B cell (primary cell): ENCODE measurements around the gene SLC26A1. TPM values are rescaled to one million over a fixed set of nuclear protein-coding genes. Genes with fewer than 3 reads are reported as not detected.
A peak's percentile ranks its signal among the peaks of the same experiment; 100 is the strongest.

ENCODE experiments used
- ATAC-seq: fragments of 200-7000 bp; cut with Tn5 transposase; one replicate; pipeline ENCODE4 v1.10.0; 2021; ENCODE audit warnings: low read depth, mild to moderate bottlenecking, moderate number of reproducible peaks, moderate library complexity
- CTCF ChIA-PET: fragments of 350-600 bp; sonication (Branson Sonifier 250); formaldehyde crosslinking; loops from one replicate; lab custom pipeline; 2021; ENCODE audit warnings: antibody characterized with exemption, inconsistent platforms; lab: Charles Lee
- POLR2A ChIA-PET: fragments of 350-600 bp; sonication (Branson Sonifier 250); formaldehyde crosslinking; loops from one replicate; lab custom pipeline; 2021; ENCODE audit warnings: antibody characterized with exemption; lab: Charles Lee
- DNase-seq: peaks from one replicate; pipeline ENCODE4 v3.0.0; 2013
- H2AFZ ChIP-seq: 2 replicates; pipeline ENCODE4 v1.6.1; 2012; ENCODE audit warnings: mild to moderate bottlenecking, low read depth, low read length; ENCODE audit not compliant: insufficient read depth, poor library complexity, severe bottlenecking
- H3K27ac ChIP-seq, 2 donors: 1 replicate in 1 of 2; 2 replicates in 1 of 2; pipeline ENCODE4 v1.5.1; 2012 to 2013; ENCODE audit warnings: low read length in 2 of 2, mild to moderate bottlenecking in 2 of 2, moderate library complexity in 1 of 2
- H3K27me3 ChIP-seq, 4 experiments: fragments of 200-600 bp in 1 of 4; sonication (generic) in 1 of 4; replicated peaks in 1 of 4; 1 replicate in 2 of 4; 2 replicates in 2 of 4; pipeline versions ENCODE4 v1.6.1 to v1.7.0; 2013 to 2016; ENCODE audit warnings: low read length in 3 of 4, mild to moderate bottlenecking in 2 of 4, mixed read lengths in 1 of 4, moderate library complexity in 1 of 4; ENCODE audit not compliant: insufficient read depth in 4 of 4, control insufficient read depth in 3 of 4; ENCODE audit errors: control extremely low read depth in 1 of 4
- H3K36me3 ChIP-seq, 2 experiments: replicated peaks in 1 of 2; 1 replicate in 1 of 2; 2 replicates in 1 of 2; pipeline versions ENCODE4 v1.6.1 to v1.7.1; 2013; ENCODE audit warnings: low read length in 1 of 2; ENCODE audit not compliant: insufficient read depth in 2 of 2, control insufficient read depth in 1 of 2; ENCODE audit errors: control extremely low read depth in 1 of 2, extremely low read depth in 1 of 2
- H3K4me1 ChIP-seq, 2 donors: fragments of 200-600 bp in 1 of 2; sonication (generic) in 1 of 2; 1 replicate in 1 of 2; 2 replicates in 1 of 2; pipeline versions ENCODE4 v1.5.1 to v1.6.1; 2013 to 2017; ENCODE audit warnings: low read length in 2 of 2; ENCODE audit not compliant: control insufficient read depth in 2 of 2, insufficient read depth in 2 of 2
- H3K4me2 ChIP-seq: replicated peaks from 2 replicates; pipeline ENCODE3; 2012; ENCODE audit warnings: mild to moderate bottlenecking, low read depth, low read length; ENCODE audit not compliant: poor library complexity, severe bottlenecking
- H3K4me3 ChIP-seq, 5 experiments: fragments of 200-600 bp in 1 of 5; sonication (generic) in 1 of 5; 1 replicate in 3 of 5; 2 replicates in 2 of 5; pipeline versions ENCODE4 v1.5.1 to v1.7.0; 2011 to 2016; ENCODE audit warnings: low read length in 4 of 5, mild to moderate bottlenecking in 4 of 5, low read depth in 2 of 5, control low read depth in 1 of 5, moderate library complexity in 1 of 5; ENCODE audit not compliant: insufficient read depth in 1 of 5; ENCODE audit errors: control extremely low read depth in 1 of 5, extremely low read depth in 1 of 5
- H3K79me2 ChIP-seq: fragments of 200-600 bp; sonication (generic); one replicate; pipeline ENCODE4 v1.6.0; 2016; ENCODE audit warnings: low read length; ENCODE audit not compliant: control insufficient read depth, insufficient read depth
- H3K9ac ChIP-seq: fragments of 200-600 bp; sonication (generic); 2 replicates; pipeline ENCODE4 v1.6.1; 2017; ENCODE audit warnings: mild to moderate bottlenecking, low read length, moderate library complexity
- H3K9me3 ChIP-seq, 3 donors: one replicate each; pipeline versions ENCODE4 v1.6.1 to v1.7.1; 2013; ENCODE audit warnings: low read length in 2 of 3; ENCODE audit not compliant: control insufficient read depth in 2 of 3, insufficient read depth in 1 of 3; ENCODE audit errors: control extremely low read depth in 1 of 3
- H4K20me1 ChIP-seq: 2 replicates; pipeline ENCODE4 v1.6.0; 2012; ENCODE audit warnings: mild to moderate bottlenecking, low read length; ENCODE audit not compliant: insufficient read depth, control insufficient read depth, poor library complexity, severe bottlenecking
- H3K27ac Mint-ChIP-seq: one replicate; pipeline ENCODE4 v1.8.0; 2021; ENCODE audit warnings: mixed read lengths
- H3K27me3 Mint-ChIP-seq: one replicate; pipeline ENCODE4 v1.8.0; 2021; ENCODE audit warnings: mixed read lengths
- H3K4me1 Mint-ChIP-seq: one replicate; pipeline ENCODE4 v1.8.0; 2021; ENCODE audit warnings: mixed read lengths
- H3K4me3 Mint-ChIP-seq: one replicate; pipeline ENCODE4 v1.8.0; 2021; ENCODE audit warnings: mixed read lengths
- H3K9me3 Mint-ChIP-seq: one replicate; pipeline ENCODE4 v1.8.0; 2022; ENCODE audit warnings: mixed read lengths; ENCODE audit not compliant: insufficient read depth
- EZH2 ChIP-seq: IDR thresholded peaks from 2 replicates; pipeline ENCODE4 v1.6.1; 2012; ENCODE audit warnings: borderline replicate concordance, low read depth, mild to moderate bottlenecking, moderate library complexity, low read length; ENCODE audit not compliant: insufficient read depth, poor library complexity, severe bottlenecking
- WGBS: methylation state at CpG from one replicate; pipeline ENCODE4 v1.1.5; 2013; ENCODE audit warnings: missing lambda C conversion rate; ENCODE audit not compliant: insufficient coverage; 5-methylcytosine and 5-hydroxymethylcytosine counted together
- intact Hi-C: fragments of 100-400 bp; cut with micrococcal nuclease; formaldehyde crosslinking; loops from one replicate; pipeline ENCODE4 v1.10.0; 2022
- polyA plus RNA-seq: library from polyadenylated mRNA; depleted of rRNA; stranded (reverse); fragments of >200 nt; gene quantifications from 2 replicates; pipeline ENCODE4 v1.2.3, GENCODE V29; 2012
- total RNA-seq, 2 donors: library from RNA; stranded (reverse); fragments of 120-200 nt in 1 of 2; gene quantifications; 1 replicate in 1 of 2; 2 replicates in 1 of 2; pipeline versions ENCODE4 v1.2.3 to v1.2.4, GENCODE V29; 2013 to 2022
- TF ChIP-seq, protein P1 (sequence below): fragments of 200-600 bp; IDR thresholded peaks from one replicate; pipeline ENCODE4 v1.8.0; 2022; ENCODE audit warnings: antibody characterized with exemption, mild to moderate bottlenecking

Gene SLC26A1
- total and polyA plus RNA-seq, 2 donors (not counting 1 experiment from before 2014, with no cell fraction given): 0.03 to 1.1 TPM

DNA sequence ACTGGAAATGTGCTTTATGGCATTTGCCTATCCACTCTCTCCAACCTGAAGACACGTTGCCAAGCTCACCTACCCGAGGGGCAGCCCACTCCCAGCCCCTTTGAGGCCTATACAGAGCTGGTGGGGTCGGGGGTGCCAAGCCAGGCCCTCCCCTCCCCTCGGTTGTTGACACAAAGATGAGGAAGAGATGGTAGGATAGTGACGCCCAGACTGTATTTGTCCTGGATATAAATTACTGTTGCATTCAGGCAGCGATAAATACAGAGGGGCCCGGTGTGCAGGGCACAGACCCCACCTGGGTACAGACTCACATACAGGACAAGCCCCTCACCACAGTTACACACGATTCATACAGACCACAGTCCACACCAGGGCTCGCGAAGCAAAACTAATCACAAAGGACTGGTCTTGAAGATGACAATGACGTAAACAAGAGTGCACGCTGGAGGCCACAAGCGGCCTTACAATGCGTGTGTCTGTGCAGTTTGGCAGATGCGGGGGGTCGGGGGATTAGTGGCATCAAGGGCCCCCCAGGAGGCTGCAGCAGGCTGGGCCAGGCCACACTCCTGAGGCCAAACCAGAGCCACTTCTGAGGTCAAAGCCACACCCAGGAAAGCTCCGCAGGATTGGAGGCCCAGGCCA, 34.4 kb downstream of the SLC26A1 start:
- Histone ChIP-seq H3K79me2 (no peaks in the 10 kb centered on the region), H3K4me3 (no peak overlapping the region), H3K9ac (no peak overlapping the region), H4K20me1 (peaks cover 6% of the 10 kb centered on the region), H3K36me3 (peaks cover 0 to 15% of the 10 kb centered on the region in 2 experiments), H3K9me3 (no peaks in the 10 kb centered on the region), H3K4me1 (no peaks in the 10 kb centered on the region), H3K4me2 (no peak overlapping the region), H3K27ac (no peak overlapping the region), H2AFZ (no peak overlapping the region), H3K27me3 (no peaks in the 10 kb centered on the region)
- H3K4me3 Mint-ChIP-seq: no peak overlapping the region
- no peak for DNase-seq
- POLR2A ChIA-PET: no interaction called here
- no peaks in the 10 kb centered on the region for H3K9me3 Mint-ChIP-seq
- H3K27ac Mint-ChIP-seq: peak overlapping the region; percentile 20
- CTCF ChIA-PET: interaction anchor here (1.4 kb wide), 1 partner anchor 28 kb away, joined by 3 read pairs; the partner anchor contains the start of gene IDUA
- no peaks in the 10 kb centered on the region for H3K27me3 Mint-ChIP-seq
- WGBS: 96% methylated on average over 12 of the region's 17 CpGs
- no peak for ATAC-seq
- intact Hi-C loops: no loop called here
- TF ChIP-seq, protein P1, sequence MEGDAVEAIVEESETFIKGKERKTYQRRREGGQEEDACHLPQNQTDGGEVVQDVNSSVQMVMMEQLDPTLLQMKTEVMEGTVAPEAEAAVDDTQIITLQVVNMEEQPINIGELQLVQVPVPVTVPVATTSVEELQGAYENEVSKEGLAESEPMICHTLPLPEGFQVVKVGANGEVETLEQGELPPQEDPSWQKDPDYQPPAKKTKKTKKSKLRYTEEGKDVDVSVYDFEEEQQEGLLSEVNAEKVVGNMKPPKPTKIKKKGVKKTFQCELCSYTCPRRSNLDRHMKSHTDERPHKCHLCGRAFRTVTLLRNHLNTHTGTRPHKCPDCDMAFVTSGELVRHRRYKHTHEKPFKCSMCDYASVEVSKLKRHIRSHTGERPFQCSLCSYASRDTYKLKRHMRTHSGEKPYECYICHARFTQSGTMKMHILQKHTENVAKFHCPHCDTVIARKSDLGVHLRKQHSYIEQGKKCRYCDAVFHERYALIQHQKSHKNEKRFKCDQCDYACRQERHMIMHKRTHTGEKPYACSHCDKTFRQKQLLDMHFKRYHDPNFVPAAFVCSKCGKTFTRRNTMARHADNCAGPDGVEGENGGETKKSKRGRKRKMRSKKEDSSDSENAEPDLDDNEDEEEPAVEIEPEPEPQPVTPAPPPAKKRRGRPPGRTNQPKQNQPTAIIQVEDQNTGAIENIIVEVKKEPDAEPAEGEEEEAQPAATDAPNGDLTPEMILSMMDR: no peak
- no peak for TF ChIP-seq EZH2
- peaks cover 1% of the 10 kb centered on the region for H3K4me1 Mint-ChIP-seq

GRCh38 chr4:958314-958665, 34.9 kb downstream of the SLC26A1 start:
- DNase-seq: no peak
- Histone ChIP-seq H3K4me3 (no peak overlapping the region), H3K4me1 (no peaks in the 10 kb centered on the region), H3K4me2 (no peak overlapping the region), H3K27me3 (no peaks in the 10 kb centered on the region), H2AFZ (no peak overlapping the region), H3K79me2 (no peaks in the 10 kb centered on the region), H3K36me3 (peaks cover 0 to 16% of the 10 kb centered on the region in 2 experiments), H3K9ac (no peak overlapping the region), H3K9me3 (peaks cover 0 to 3% (median 0%) of the 10 kb centered on the region in 3 donors), H4K20me1 (peaks cover 1% of the 10 kb centered on the region), H3K27ac (no peak overlapping the region)
- ChIA-PET POLR2A (no interaction called here), CTCF (no interaction called here)
- peak overlapping the region; percentile 20 for H3K27ac Mint-ChIP-seq
- H3K4me1 Mint-ChIP-seq: peaks cover 1% of the 10 kb centered on the region
- H3K27me3 Mint-ChIP-seq: no peaks in the 10 kb centered on the region
- intact Hi-C loops: no loop called here
- no peak overlapping the region for H3K4me3 Mint-ChIP-seq
- no peak for ATAC-seq
- no peaks in the 10 kb centered on the region for H3K9me3 Mint-ChIP-seq
- TF ChIP-seq, protein P1: no peak
- no peak for TF ChIP-seq EZH2
- WGBS: 96% methylated on average over 13 of the region's 17 CpGs
